Adipocyte (in vitro differentiated cells): ENCODE data around the gene C22orf39.

Source experiments
- DNase-seq: peaks from one replicate; pipeline ENCODE4 v3.0.0-alpha.2; 2015; ENCODE audit warnings: low read depth
- H3K27me3 ChIP-seq: replicated peaks from 2 replicates; pipeline ENCODE4 v1.7.0; 2013; ENCODE audit warnings: mild to moderate bottlenecking, low read length, moderate library complexity; ENCODE audit not compliant: control insufficient read depth, insufficient read depth
- H3K36me3 ChIP-seq: 2 replicates; pipeline ENCODE4 v1.7.0; 2013; ENCODE audit warnings: low read length, mild to moderate bottlenecking, moderate library complexity; ENCODE audit not compliant: control insufficient read depth, insufficient read depth, severe bottlenecking
- H3K4me1 ChIP-seq: 2 replicates; pipeline ENCODE4 v1.7.0; 2013; ENCODE audit warnings: mild to moderate bottlenecking, low read length, moderate library complexity; ENCODE audit not compliant: control insufficient read depth, insufficient read depth
- H3K4me3 ChIP-seq: 2 replicates; pipeline ENCODE4 v1.7.0; 2013; ENCODE audit warnings: mild to moderate bottlenecking, low read length, moderate library complexity
- H3K9ac ChIP-seq: 2 replicates; pipeline ENCODE4 v1.7.0; 2013; ENCODE audit warnings: mild to moderate bottlenecking, low read length, moderate library complexity
- H3K9me3 ChIP-seq: 2 replicates; pipeline ENCODE4 v1.7.0; 2013; ENCODE audit warnings: mild to moderate bottlenecking, low read length, moderate library complexity; ENCODE audit not compliant: control insufficient read depth

Gene C22orf39

GRCh38 chr22:19419464-19420178 lies 27.9 kb downstream of the C22orf39 start:
- peaks cover 6% of the 10 kb centered on the region for H3K36me3 ChIP-seq
- no peak for DNase-seq
- no peaks in the 10 kb centered on the region for H3K27me3 ChIP-seq
- no peak overlapping the region for H3K9ac ChIP-seq
- H3K4me1 ChIP-seq = no peaks in the 10 kb centered on the region
- no peaks in the 10 kb centered on the region for H3K9me3 ChIP-seq
- no peak overlapping the region for H3K4me3 ChIP-seq

GRCh38 chr22:19419086-19419463 lies 28.4 kb downstream of the C22orf39 start:
- H3K9me3 ChIP-seq = no peaks in the 10 kb centered on the region
- no peak for DNase-seq
- H3K36me3 ChIP-seq = peaks cover 6% of the 10 kb centered on the region
- peaks cover 5% of the 10 kb centered on the region for H3K4me1 ChIP-seq
- H3K9ac ChIP-seq = no peak overlapping the region
- H3K4me3 ChIP-seq = no peak overlapping the region
- no peaks in the 10 kb centered on the region for H3K27me3 ChIP-seq

GRCh38 chr22:19412923-19413322 lies 34.6 kb downstream of the C22orf39 start:
- peaks cover 25% of the 10 kb centered on the region for H3K36me3 ChIP-seq
- no peak overlapping the region for H3K9ac ChIP-seq
- H3K27me3 ChIP-seq = no peaks in the 10 kb centered on the region
- H3K9me3 ChIP-seq = no peaks in the 10 kb centered on the region
- DNase-seq = no peak
- H3K4me1 ChIP-seq = peaks cover 26% of the 10 kb centered on the region
- no peak overlapping the region for H3K4me3 ChIP-seq

GRCh38 chr22:19412478-19412877 lies 35.0 kb downstream of the C22orf39 start:
- Histone ChIP-seq H3K9me3 (no peaks in the 10 kb centered on the region), H3K27me3 (no peaks in the 10 kb centered on the region), H3K4me3 (no peak overlapping the region), H3K9ac (no peak overlapping the region), H3K36me3 (peaks cover 29% of the 10 kb centered on the region), H3K4me1 (peaks cover 26% of the 10 kb centered on the region)
- DNase-seq = no peak

GRCh38 chr22:19411690-19412045 lies 35.8 kb downstream of the C22orf39 start:
- no peak overlapping the region for H3K9ac ChIP-seq
- H3K27me3 ChIP-seq = no peaks in the 10 kb centered on the region
- DNase-seq = no peak
- H3K4me3 ChIP-seq = no peak overlapping the region
- H3K36me3 ChIP-seq = peaks cover 35% of the 10 kb centered on the region
- H3K4me1 ChIP-seq = peaks cover 26% of the 10 kb centered on the region
- H3K9me3 ChIP-seq = no peaks in the 10 kb centered on the region

- Histone ChIP-seq H3K36me3 (peaks cover 37% of the 10 kb centered on the region), H3K4me1 (peaks cover 26% of the 10 kb centered on the region), H3K4me3 (no peak overlapping the region), H3K9ac (no peak overlapping the region), H3K27me3 (no peaks in the 10 kb centered on the region), H3K9me3 (no peaks in the 10 kb centered on the region)
- no peak for DNase-seq
These were observed 36.4 kb downstream of the C22orf39 start for GRCh38 chr22:19410941-19411689.

GRCh38 chr22:19407649-19408606 lies 39.6 kb downstream of the C22orf39 start:
- Histone ChIP-seq H3K4me3 (no peak overlapping the region), H3K36me3 (peaks cover 57% of the 10 kb centered on the region)
- peak; percentile 13 for DNase-seq

GRCh38 chr22:19406846-19407245 lies 40.7 kb downstream of the C22orf39 start:
- H3K4me1 ChIP-seq = peaks cover 11% of the 10 kb centered on the region
- H3K9ac ChIP-seq = no peak overlapping the region
- no peak for DNase-seq
- H3K9me3 ChIP-seq = no peaks in the 10 kb centered on the region
- H3K4me3 ChIP-seq = no peak overlapping the region
- H3K36me3 ChIP-seq = peaks cover 65% of the 10 kb centered on the region
- no peaks in the 10 kb centered on the region for H3K27me3 ChIP-seq

More at GRCh38 chr22:19407649-19408606, 39.6 kb downstream of the C22orf39 start:
- Histone ChIP-seq H3K4me1 (peaks cover 19% of the 10 kb centered on the region), H3K9ac (no peak overlapping the region), H3K27me3 (no peaks in the 10 kb centered on the region), H3K9me3 (no peaks in the 10 kb centered on the region)

- H3K4me3 ChIP-seq = no peak overlapping the region
- H3K9ac ChIP-seq = no peak overlapping the region
- no peaks in the 10 kb centered on the region for H3K27me3 ChIP-seq
- H3K9me3 ChIP-seq = no peaks in the 10 kb centered on the region
- DNase-seq = no peak
- peaks cover 69% of the 10 kb centered on the region for H3K36me3 ChIP-seq
- H3K4me1 ChIP-seq = peaks cover 6% of the 10 kb centered on the region
These were observed 41.2 kb downstream of the C22orf39 start for GRCh38 chr22:19406281-19406811.

- no peaks in the 10 kb centered on the region for H3K4me1 ChIP-seq
- no peaks in the 10 kb centered on the region for H3K9me3 ChIP-seq
- no peak overlapping the region for H3K9ac ChIP-seq
- no peak overlapping the region for H3K4me3 ChIP-seq
- H3K36me3 ChIP-seq = peaks cover 76% of the 10 kb centered on the region
- DNase-seq = no peak
- no peaks in the 10 kb centered on the region for H3K27me3 ChIP-seq
These were observed 41.9 kb downstream of the C22orf39 start for GRCh38 chr22:19405652-19406051.

GRCh38 chr22:19405133-19405532 lies 42.4 kb downstream of the C22orf39 start:
- H3K36me3 ChIP-seq = peaks cover 80% of the 10 kb centered on the region
- no peaks in the 10 kb centered on the region for H3K27me3 ChIP-seq
- no peaks in the 10 kb centered on the region for H3K4me1 ChIP-seq
- no peak overlapping the region for H3K9ac ChIP-seq
- no peaks in the 10 kb centered on the region for H3K9me3 ChIP-seq
- no peak overlapping the region for H3K4me3 ChIP-seq
- DNase-seq = no peak
